ENCODE measurements around the gene ADAMTS13. TPM values are rescaled to one million over a fixed set of nuclear protein-coding genes. Genes with fewer than 3 reads are reported as not detected.

The ADAMTS13 gene
- total RNA-seq, 1 donor from 2014 or later, result 2.5 TPM

- intact Hi-C loops (cut with micrococcal nuclease), result loop anchor here (1.0 to 10.0 kb wide), 6 partner anchors 27 to 463 kb away; partner anchors contain the start of genes CACFD1, MED22 and RPL7A
Measured at GRCh38 chr9:133485531-133486260, 63.5 kb downstream of the ADAMTS13 start.

GRCh38 chr9:133487331-133487725 is 65.2 kb downstream of the ADAMTS13 start:
- intact Hi-C loops (cut with micrococcal nuclease), result loop anchor here (2.0 to 10.0 kb wide), 2 partner anchors 29 to 143 kb away; partner anchors contain the start of genes CACFD1, MED22 and RPL7A

GRCh38 chr9:133488686-133489252 is 66.6 kb downstream of the ADAMTS13 start:
- intact Hi-C loops (cut with micrococcal nuclease), result loop anchor here (10.0 kb wide), 1 partner anchor 144 kb away; the partner anchor contains the start of genes MED22 and RPL7A

- intact Hi-C loops (cut with micrococcal nuclease), result loop anchor here (10.0 kb wide), 1 partner anchor 145 kb away; the partner anchor contains the start of genes MED22 and RPL7A
Measured at GRCh38 chr9:133489253-133490190, 67.4 kb downstream of the ADAMTS13 start.

GRCh38 chr9:133490201-133490681 is 68.1 kb downstream of the ADAMTS13 start:
- intact Hi-C loops (cut with micrococcal nuclease), result no loop called here

GRCh38 chr9:133490865-133491655 is 68.9 kb downstream of the ADAMTS13 start:
- intact Hi-C loops (cut with micrococcal nuclease), result no loop called here

- intact Hi-C loops (cut with micrococcal nuclease), result no loop called here
Measured at GRCh38 chr9:133491656-133491925, 69.4 kb downstream of the ADAMTS13 start.

GRCh38 chr9:133492061-133493021 is 70.2 kb downstream of the ADAMTS13 start:
- intact Hi-C loops (cut with micrococcal nuclease), result no loop called here

- intact Hi-C loops (cut with micrococcal nuclease), result no loop called here
Measured at GRCh38 chr9:133493428-133493827, 71.3 kb downstream of the ADAMTS13 start.

- intact Hi-C loops (cut with micrococcal nuclease), result no loop called here
Measured at GRCh38 chr9:133493845-133494540, 71.8 kb downstream of the ADAMTS13 start.

- intact Hi-C loops (cut with micrococcal nuclease), result no loop called here
Measured at GRCh38 chr9:133494636-133495326, 72.6 kb downstream of the ADAMTS13 start.

- intact Hi-C loops (cut with micrococcal nuclease), result no loop called here
Measured at GRCh38 chr9:133495327-133496293, 73.4 kb downstream of the ADAMTS13 start.

- intact Hi-C loops (cut with micrococcal nuclease), result no loop called here
Measured at GRCh38 chr9:133496861-133497842, 75.0 kb downstream of the ADAMTS13 start.

GRCh38 chr9:133499132-133499891 is 77.1 kb downstream of the ADAMTS13 start:
- intact Hi-C loops (cut with micrococcal nuclease), result no loop called here

GRCh38 chr9:133499892-133500270 is 77.7 kb downstream of the ADAMTS13 start:
- intact Hi-C loops (cut with micrococcal nuclease), result no loop called here
